Adrenal gland (tissue), 5 donors: ENCODE results near the gene RDH16.

Experiments used
- POLR2A ChIP-seq, 2 donors: fragments of 450-650 bp; IDR thresholded peaks; one replicate each; pipeline ENCODE4 v1.6.1; 2017; ENCODE audit warnings: antibody characterized with exemption in 2 of 2, mild to moderate bottlenecking in 2 of 2, moderate library complexity in 1 of 2
- TF ChIP-seq, protein P1 (sequence below), 6 experiments: fragments of 450-650 bp in 4 of 6; fragments of 200-600 bp in 2 of 6; sonication (generic) in 1 of 6; IDR thresholded peaks; 1 replicate in 5 of 6; 2 replicates in 1 of 6; pipeline versions ENCODE4 v1.5.1 to v1.8.0; 2016 to 2021; ENCODE audit warnings: antibody characterized with exemption in 6 of 6, mild to moderate bottlenecking in 2 of 6, moderate library complexity in 1 of 6
- donor health status: DM: no; HTN: no; CAD: no.

DNA sequence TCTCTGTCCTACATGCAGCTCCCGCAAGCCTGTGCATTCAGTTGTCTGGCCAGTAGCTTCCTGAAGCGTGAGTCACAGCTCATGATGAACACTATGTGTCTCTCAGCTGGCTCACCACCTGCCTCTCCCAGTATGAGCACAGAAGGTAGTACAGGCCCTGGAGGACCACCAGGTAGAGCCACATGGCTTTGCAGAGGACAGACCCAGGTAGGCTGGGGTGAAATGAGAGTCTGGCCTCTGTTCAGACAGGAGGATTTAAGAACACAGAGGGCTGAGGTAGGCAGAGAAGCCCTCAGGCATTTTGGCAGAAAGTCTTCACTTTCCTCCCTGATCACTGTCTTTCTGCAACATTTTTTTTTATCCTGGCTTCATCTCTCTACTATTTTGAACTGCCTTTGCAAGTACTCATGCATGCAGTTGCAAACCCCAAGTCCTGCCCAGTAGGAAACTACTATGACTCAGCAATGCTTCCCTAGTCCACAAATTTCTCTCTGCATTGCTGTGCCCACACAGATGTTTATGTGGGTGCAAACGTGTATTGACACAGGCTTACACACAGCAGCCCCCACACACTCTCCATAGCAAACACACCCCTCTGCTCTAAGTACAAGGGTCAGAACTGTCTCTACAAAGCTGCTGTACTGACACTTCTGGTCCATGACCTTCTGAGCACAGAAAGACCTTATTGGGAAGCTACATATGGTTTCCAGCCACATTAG, 15.9 kb downstream of the RDH16 start:
- TF ChIP-seq, protein P1, sequence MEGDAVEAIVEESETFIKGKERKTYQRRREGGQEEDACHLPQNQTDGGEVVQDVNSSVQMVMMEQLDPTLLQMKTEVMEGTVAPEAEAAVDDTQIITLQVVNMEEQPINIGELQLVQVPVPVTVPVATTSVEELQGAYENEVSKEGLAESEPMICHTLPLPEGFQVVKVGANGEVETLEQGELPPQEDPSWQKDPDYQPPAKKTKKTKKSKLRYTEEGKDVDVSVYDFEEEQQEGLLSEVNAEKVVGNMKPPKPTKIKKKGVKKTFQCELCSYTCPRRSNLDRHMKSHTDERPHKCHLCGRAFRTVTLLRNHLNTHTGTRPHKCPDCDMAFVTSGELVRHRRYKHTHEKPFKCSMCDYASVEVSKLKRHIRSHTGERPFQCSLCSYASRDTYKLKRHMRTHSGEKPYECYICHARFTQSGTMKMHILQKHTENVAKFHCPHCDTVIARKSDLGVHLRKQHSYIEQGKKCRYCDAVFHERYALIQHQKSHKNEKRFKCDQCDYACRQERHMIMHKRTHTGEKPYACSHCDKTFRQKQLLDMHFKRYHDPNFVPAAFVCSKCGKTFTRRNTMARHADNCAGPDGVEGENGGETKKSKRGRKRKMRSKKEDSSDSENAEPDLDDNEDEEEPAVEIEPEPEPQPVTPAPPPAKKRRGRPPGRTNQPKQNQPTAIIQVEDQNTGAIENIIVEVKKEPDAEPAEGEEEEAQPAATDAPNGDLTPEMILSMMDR (IDR thresholded peaks at IDR 0.05) = no peak
- no peak for TF ChIP-seq POLR2A (IDR thresholded peaks at IDR 0.05)
